ENCODE data around the gene SPATC1L.

DNA sequence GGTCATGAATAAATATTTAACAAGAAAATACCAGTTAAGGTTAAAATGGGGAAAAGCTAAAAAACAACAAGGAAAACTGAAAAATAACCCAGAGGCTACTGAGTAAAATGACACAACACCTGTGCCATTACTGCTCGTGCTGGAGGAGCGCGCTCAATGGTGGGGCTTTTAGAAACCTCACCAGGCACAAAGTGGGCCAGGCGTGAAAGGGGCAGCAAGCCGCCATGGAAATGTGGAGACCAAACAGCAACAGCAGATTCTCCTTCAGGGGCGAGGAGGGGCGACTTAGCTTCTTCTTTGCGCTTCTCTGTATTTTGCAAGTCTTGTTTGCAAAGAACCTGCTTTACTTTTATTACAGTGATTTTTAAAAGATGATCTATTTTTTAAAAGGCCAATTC, 18.9 kb upstream of the SPATC1L start:
- TF ChIP-seq, protein P1, sequence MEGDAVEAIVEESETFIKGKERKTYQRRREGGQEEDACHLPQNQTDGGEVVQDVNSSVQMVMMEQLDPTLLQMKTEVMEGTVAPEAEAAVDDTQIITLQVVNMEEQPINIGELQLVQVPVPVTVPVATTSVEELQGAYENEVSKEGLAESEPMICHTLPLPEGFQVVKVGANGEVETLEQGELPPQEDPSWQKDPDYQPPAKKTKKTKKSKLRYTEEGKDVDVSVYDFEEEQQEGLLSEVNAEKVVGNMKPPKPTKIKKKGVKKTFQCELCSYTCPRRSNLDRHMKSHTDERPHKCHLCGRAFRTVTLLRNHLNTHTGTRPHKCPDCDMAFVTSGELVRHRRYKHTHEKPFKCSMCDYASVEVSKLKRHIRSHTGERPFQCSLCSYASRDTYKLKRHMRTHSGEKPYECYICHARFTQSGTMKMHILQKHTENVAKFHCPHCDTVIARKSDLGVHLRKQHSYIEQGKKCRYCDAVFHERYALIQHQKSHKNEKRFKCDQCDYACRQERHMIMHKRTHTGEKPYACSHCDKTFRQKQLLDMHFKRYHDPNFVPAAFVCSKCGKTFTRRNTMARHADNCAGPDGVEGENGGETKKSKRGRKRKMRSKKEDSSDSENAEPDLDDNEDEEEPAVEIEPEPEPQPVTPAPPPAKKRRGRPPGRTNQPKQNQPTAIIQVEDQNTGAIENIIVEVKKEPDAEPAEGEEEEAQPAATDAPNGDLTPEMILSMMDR (conservative IDR thresholded peaks at IDR 0.05; ENCODE audit: low read length) = no peak
- no peak for TF ChIP-seq EZH2phosphoT487 (IDR thresholded peaks at IDR 0.05; ENCODE audit: borderline replicate concordance, low read depth, low read length)

Measured in OCI-LY7 (cell line).